T-helper 1 cell (primary cell): ENCODE results near the gene TIMM10B.
A peak's percentile ranks its signal among the peaks of the same experiment; 100 is the strongest.

Experiments
- DNase-seq, 5 donors: peaks; one replicate each; pipeline ENCODE4 v3.0.0-alpha.2; 2012 to 2020
- total RNA-seq, 4 donors: gene quantifications; one replicate each; lab custom pipeline; 2026; lab: John Stamatoyannopoulos, UW

The TIMM10B gene, protein sequence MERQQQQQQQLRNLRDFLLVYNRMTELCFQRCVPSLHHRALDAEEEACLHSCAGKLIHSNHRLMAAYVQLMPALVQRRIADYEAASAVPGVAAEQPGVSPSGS
- 51.9 to 62.8 (median 57.8) reads per million in 4 donors for total RNA-seq

- peak; percentile 91 to 98 (median 95) for DNase-seq
These were observed at the start of gene TIMM10B, which contains the start of gene ARFIP2 for GRCh38 chr11:6481012-6481923. TIMM10B (plus strand) TSS chr11:6481501; CDS start chr11:6481517, 16 bp downstream. ARFIP2 (minus strand) TSS chr11:6481331; CDS start chr11:6480421, 910 bp downstream.

GRCh38 chr11:6431861-6432260 lies 49.4 kb upstream of the TIMM10B start:
- no peak for DNase-seq

DNA sequence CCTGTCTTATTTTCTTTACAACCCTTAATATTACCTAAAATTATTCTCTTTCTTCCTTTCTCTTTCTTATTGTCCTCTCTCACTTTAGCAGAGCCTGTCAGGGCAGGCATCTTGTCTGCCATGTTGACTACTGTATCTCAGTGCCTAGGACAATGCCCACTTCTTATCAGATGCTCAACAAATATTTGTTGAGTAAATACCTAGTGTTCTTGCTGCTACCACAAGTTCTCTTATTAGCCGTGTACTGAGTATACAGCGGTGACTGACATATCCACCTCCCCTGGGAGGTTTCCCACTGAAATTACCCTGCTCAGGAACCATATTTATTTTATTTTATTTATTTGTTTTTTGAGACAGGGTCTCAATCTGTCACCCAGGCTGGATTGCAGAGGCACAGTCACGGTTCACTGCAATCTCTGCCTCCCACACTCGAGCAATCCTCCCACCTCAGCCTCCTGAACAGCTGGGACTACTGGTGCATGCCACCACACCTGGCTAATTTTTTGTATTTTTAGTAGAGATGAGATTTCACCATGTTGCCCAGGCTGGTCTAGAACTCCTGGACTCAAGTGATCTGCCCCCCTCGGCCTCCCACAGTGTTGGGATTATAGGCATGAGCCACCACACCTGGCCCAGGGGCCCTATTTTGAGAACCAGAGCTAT lies 47.2 kb upstream of the TIMM10B start:
- DNase-seq, result no peak

DNA sequence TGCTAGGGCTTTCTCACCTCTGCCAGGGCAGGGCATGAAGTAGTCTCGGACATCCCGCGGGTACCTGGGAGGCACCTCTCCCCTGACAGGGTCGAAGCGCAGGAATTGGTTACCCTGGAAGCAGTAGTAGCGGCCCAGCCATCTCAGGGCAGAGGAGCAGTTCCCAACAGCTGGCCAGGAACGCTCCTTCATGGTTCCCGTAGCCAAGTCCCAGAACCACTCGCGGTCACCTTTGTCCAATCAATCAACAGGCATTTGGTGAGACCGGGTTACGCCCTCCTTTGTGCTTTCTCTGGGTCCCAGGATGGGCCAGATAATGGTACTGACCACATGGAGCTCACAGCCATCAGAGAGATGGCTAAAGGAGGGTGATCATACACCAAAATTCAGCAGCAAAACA lies 43.9 kb upstream of the TIMM10B start:
- DNase-seq, result no peak

GRCh38 chr11:6437993-6438392 lies 43.3 kb upstream of the TIMM10B start:
- peak in 1 of 5 donors; percentile 42 for DNase-seq

DNA sequence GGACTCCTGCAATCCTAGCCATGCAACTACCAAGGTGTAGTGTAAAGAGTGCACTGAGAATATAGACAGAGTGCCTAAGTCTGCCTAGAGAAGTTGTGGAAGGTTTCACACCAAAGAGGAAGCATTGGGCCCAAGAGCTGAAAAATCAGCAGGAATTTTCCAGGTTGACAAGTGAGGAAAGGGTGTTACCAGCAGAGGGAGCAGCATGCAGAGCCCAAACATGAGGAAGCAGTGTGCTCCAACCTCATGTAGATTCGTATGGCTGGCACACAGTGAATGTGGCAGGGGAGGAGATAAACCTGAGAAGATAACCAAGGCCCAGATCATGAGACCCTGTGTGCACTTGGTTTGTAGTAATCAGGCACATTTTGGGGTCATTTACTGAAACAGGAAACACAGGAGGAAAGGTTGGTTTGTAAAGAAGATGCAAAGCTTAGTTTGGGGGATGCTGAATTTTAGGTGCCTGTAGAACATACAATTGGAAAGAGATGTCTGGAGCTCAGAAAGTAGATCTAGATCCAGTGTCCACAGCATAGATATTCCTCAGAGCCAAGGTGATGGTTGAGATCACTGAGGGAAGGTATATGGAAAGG lies 42.2 kb upstream of the TIMM10B start:
- DNase-seq, result peak in 2 of 5 donors; percentile 17 to 40

- no peak for DNase-seq
These were observed 40.4 kb upstream of the TIMM10B start, which contains the start of gene HPX for GRCh38 chr11:6440906-6441358. HPX (minus strand) TSS chr11:6440987; CDS start chr11:6440963, 24 bp downstream.

DNA sequence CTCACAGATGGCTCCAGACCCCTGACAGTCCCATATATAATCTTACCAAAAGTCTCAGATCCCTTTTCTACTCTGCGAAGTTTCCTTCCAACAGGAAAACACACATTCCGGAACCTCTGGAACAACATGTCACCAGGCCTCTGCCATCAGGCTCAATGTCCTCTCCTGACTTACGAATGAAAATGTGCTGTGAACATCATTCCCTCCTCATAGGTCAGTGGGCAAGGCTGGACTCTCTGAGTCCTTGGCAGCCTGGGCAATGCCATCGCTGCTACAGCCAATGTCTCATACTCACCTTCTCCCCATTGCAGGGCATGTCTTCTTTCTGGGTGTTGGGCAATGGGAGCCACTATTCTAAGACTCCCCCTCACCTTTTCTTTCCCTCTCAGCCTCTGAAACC lies 38.9 kb upstream of the TIMM10B start:
- no peak for DNase-seq

- peak; percentile 26 to 52 (median 41) for DNase-seq
These were observed 37.9 kb upstream of the TIMM10B start for GRCh38 chr11:6443269-6444003.

GRCh38 chr11:6448574-6448973 lies 32.7 kb upstream of the TIMM10B start:
- no peak for DNase-seq

- no peak for DNase-seq
These were observed 29.1 kb upstream of the TIMM10B start for GRCh38 chr11:6452219-6452618.

DNA sequence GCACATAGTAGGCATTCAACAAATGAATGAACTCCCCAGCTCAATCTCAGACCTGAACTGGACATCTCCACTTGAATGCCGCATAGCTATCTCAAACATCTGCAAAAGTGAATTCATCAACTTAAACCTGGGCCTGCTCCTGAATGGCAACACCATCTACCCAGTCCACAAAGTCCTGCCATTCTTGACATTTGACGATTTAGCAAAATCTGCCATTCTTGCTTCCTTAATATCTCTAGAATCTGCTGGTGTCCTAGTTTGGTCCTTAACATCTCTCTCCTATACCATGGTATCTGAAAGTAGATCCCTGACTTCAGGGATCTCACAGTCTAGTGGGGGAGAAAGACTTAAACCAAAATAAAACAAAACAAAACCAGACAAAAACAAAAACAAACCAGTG lies 28.1 kb upstream of the TIMM10B start:
- no peak for DNase-seq

DNA sequence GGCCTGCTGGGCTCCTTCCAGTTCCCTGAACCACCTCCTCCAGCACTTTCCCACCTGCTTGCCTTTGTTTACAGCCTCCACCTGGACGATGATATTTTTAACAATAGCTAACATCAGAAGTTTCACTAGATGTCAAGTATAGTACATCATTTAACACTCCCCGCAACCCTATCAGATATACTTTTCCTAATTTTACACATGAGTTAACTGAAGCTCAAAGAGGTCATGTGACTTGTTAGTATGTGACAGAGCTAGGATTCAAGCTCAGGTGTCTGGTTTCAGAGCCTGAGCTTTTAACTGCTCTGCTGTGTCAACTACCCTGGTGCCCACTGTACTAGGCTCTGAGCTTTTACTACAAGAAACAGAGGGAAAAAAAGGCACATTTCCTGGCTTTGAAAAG lies 26.2 kb upstream of the TIMM10B start:
- DNase-seq, result no peak

DNA sequence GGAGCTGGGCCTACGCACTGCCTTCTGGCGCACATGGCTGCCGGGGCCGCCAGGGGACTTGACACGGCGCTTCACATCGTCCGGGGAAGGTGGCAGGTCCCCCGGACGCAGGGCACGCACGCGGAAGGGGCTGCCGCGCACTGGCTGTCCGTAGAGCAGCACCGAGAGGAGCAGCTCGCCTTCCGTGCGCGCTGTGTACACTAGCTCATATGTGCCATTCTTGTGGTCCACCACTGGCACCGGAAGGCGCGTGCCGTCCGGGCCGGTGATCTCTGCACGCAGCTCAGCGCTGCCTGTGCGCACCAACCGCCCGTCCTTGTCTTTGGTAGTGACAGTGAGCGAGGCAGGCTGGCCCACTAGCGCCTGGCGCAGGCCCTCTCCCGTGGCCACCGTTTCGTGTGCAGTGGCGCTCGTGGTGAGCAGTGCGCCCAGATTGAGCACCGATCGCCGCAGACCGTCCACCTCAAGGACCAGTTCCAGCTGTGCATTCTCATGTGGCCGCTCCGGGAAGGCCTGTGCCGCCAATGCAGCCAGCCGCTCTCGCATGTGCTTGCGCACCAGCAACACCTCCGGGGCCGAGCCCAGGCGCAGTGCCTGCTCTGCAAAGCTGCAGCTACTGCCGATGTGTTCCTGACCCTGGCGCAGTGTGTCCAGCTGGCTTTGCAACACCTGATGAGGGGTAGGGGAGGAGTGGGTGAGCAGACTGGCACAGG lies 24.8 kb upstream of the TIMM10B start:
- no peak for DNase-seq

DNA sequence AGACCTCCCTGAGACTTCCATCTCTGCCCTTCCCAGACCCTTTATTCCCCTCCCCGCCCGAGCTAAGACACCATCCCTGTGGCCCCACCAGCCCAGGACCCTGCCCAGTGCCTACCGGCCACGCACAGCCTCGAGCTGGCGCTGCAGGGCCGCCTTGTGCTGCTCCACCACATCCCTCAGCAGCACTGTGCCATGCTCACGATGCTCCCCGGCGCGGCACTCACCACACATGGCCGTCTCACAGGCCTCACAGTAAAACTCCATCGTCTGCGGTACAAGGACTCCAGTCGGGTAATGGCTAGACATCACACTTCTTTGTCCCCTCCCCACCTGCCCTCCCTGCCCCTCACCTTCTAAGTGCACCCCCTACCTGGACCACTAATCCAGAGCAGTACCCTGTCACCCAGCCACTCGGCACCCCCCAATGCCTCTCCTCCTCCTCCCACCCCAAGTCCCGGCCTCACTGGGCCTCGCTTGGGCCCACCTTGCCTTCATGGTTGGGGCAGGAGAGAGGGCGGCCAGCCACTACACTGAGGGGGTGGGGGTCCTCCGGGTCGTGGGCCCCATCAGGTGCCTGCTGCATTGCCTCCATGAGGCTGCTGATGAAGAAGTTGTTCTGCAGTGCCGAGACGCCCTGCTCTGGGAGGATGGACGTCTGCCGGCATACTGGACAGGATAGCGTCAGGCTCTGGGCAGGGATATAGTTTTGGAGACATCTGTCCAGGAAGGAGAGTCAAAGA lies 23.6 kb upstream of the TIMM10B start:
- no peak for DNase-seq

- DNase-seq, result no peak
These were observed 22.8 kb upstream of the TIMM10B start for GRCh38 chr11:6458352-6459098.

GRCh38 chr11:6459099-6459450 lies 22.2 kb upstream of the TIMM10B start:
- DNase-seq, result no peak

DNA sequence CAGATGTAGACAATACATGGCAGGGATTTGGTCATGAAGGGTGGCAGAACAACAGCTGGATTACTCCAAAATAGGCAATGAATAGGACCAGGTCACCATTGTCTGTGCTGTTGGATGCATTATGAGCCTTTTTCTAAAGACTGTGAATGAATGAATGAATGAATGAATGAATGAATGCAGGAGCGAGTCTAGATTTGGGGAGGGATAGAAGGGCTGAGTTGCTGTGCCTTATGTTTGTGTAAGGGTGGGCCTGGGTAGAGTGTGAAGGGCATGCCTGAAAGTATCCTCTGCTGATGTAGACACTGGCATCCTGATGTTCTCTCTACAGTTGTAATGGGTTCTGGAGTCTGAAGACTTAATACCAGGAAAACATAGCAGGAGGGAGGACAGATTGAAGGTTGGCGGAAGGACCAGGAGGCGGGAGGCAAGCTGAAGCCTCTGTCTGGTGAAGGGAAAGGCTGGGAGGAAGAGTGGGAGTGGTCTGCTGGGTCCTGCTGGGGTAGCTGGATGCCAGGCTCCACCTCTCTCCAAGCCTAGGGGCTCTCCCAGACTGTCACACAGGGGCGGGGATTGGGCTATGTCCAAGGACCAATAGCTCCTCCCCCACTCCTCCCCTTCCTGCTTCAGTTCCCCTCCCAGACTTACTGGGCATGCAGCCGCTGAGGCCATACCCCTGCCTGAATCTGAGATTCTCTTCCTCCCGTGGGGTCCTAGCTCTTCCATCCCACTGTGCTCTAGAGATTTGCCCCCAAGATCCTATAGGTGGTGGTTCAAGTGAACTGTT lies 12.4 kb upstream of the TIMM10B start:
- no peak for DNase-seq

DNA sequence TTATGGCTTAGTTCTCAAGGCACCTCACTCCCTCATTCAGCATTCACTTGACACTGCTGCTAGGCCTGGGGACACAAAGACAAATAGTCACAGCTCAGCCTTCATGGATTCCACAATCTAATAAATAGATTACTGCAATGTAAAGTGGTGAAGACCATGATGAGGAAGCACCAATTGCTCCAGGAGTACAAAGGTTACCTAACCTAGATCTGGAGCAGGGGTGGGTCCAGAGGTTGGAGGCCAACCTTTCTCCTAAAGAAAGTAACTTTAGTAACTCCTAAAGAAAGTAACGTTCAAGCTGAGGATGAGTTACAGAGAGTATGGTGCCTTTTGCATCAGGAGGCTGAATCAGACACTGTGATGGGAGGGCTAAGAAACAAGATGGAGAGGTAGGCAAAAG lies 11.7 kb upstream of the TIMM10B start:
- no peak for DNase-seq
